Right lobe of liver (tissue), 6 donors: ENCODE results near the gene TJP2. TPM values are rescaled to one million over a fixed set of nuclear protein-coding genes. Genes with fewer than 3 reads are reported as not detected.

Experiments
- ATAC-seq, 4 donors: fragments of 200-7000 bp; cut with Tn5 transposase; one replicate each; pipeline ENCODE4 v1.9.1; 2020; ENCODE audit warnings: mild to moderate bottlenecking in 4 of 4, moderate library complexity in 4 of 4
- DNase-seq, 3 donors: peaks; one replicate each; pipeline ENCODE4 v3.0.0-alpha.2; 2020
- H3K27ac ChIP-seq, 3 donors: fragments of 200-600 bp; one replicate each; pipeline ENCODE4 v1.8.0; 2022
- H3K27me3 ChIP-seq, 2 donors: fragments of 200-600 bp; one replicate each; pipeline ENCODE4 v1.8.0; 2022
- H3K36me3 ChIP-seq, 4 donors: fragments of 200-600 bp; sonication (generic) in 1 of 4; one replicate each; pipeline versions ENCODE4 v1.5.1 to v1.8.0; 2017 to 2022; ENCODE audit warnings: control low read depth in 1 of 4
- H3K4me1 ChIP-seq, 4 donors: fragments of 200-600 bp; sonication (generic) in 1 of 4; one replicate each; pipeline versions ENCODE4 v1.5.1 to v1.8.0; 2017 to 2022; ENCODE audit warnings: control low read depth in 1 of 4
- H3K4me3 ChIP-seq, 3 donors: fragments of 200-600 bp; one replicate each; pipeline ENCODE4 v1.8.0; 2022
- H3K9me3 ChIP-seq, 4 donors: fragments of 200-600 bp; sonication (generic) in 1 of 4; one replicate each; pipeline versions ENCODE4 v1.5.1 to v1.8.0; 2017 to 2022; ENCODE audit warnings: control low read depth in 1 of 4
- POLR2A ChIP-seq: fragments of 450-650 bp; IDR thresholded peaks from one replicate; pipeline ENCODE4 v1.6.1; 2017; ENCODE audit warnings: antibody characterized with exemption, mild to moderate bottlenecking
- WGBS: methylation state at CpG from one replicate; pipeline ENCODE4 v1.1.6; 2018; ENCODE audit warnings: low coverage, low lambda C conversion rate; ENCODE audit not compliant: insufficient coverage; ENCODE audit errors: missing lambda C conversion rate; 5-methylcytosine and 5-hydroxymethylcytosine counted together
- intact Hi-C, 2 donors: fragments of 100-400 bp; cut with DNase I; formaldehyde crosslinking; loops; one replicate each; pipeline versions ENCODE4 v1.11.2 to v1.14.1; 2022
- total RNA-seq, 6 experiments: library from RNA; depleted of rRNA in 2 of 6; stranded (reverse); fragments of >200 nt in 2 of 6; fragmentation: NEBNext Ultra II Directional in 3 of 6; extraction: Animal tissue kit (Norgen Biotek cat#: 25700) in 3 of 6; gene quantifications; one replicate each; pipeline versions ENCODE4 v1.1.0 to v1.2.4, GENCODE V29; 2016 to 2023
- TF ChIP-seq, protein P1 (sequence below), 4 donors: fragments of 200-600 bp in 3 of 4; fragments of 450-650 bp in 1 of 4; IDR thresholded peaks; one replicate each; pipeline versions ENCODE4 v1.5.1 to v1.8.0; 2016 to 2022; ENCODE audit warnings: antibody characterized with exemption in 4 of 4, mild to moderate bottlenecking in 2 of 4
- donor health status: DM: no; HTN: yes; CAD: no.
- donor health status: DM: no; HTN: no; CAD: no.
- donor health status: DM: no; HTN: no; CAD: no.
- donor health status: DM: no; HTN: yes; CAD: no.
- donor health status: DM: no; HTN: yes; CAD: no.

TJP2 gene
- total RNA-seq, 6 experiments from 2014 or later = 62.0 to 129 (median 81.7) TPM

DNA sequence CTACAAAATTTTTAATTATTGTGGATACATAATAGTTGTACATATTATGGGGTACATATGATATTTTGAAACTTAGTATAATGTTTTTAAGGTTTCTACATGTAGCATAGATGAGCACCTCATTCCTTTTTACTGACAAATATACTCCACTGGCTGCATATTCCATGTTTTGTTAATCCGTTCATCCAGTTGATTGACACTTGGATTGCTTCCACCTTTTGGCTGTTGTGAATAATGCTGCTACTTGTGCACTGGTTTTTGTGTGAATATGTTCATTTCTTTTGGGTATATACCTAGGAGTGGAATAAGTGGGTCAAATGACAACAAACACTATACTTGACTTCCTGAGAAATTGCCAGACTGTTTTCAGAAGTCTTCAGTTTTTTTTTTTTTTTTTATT, 148.2 kb downstream of the TJP2 start:
- H3K4me1 ChIP-seq = peaks cover 0 to 7% (median 0%) of the 10 kb centered on the region in 4 donors
- ATAC-seq (no peak), DNase-seq (no peak)
- no peaks in the 10 kb centered on the region for H3K36me3 ChIP-seq
- WGBS = 69% methylated on average over 1 of the region's 1 CpG
- intact Hi-C loops = no loop called here
- H3K9me3 ChIP-seq = no peaks in the 10 kb centered on the region
- peaks cover 0 to 9% of the 10 kb centered on the region in 2 donors for H3K27me3 ChIP-seq
- TF ChIP-seq, protein P1, sequence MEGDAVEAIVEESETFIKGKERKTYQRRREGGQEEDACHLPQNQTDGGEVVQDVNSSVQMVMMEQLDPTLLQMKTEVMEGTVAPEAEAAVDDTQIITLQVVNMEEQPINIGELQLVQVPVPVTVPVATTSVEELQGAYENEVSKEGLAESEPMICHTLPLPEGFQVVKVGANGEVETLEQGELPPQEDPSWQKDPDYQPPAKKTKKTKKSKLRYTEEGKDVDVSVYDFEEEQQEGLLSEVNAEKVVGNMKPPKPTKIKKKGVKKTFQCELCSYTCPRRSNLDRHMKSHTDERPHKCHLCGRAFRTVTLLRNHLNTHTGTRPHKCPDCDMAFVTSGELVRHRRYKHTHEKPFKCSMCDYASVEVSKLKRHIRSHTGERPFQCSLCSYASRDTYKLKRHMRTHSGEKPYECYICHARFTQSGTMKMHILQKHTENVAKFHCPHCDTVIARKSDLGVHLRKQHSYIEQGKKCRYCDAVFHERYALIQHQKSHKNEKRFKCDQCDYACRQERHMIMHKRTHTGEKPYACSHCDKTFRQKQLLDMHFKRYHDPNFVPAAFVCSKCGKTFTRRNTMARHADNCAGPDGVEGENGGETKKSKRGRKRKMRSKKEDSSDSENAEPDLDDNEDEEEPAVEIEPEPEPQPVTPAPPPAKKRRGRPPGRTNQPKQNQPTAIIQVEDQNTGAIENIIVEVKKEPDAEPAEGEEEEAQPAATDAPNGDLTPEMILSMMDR (IDR thresholded peaks at IDR 0.05) = no peak
- TF ChIP-seq POLR2A = no peak
- H3K27ac ChIP-seq = no peak overlapping the region
- no peak overlapping the region for H3K4me3 ChIP-seq

DNA sequence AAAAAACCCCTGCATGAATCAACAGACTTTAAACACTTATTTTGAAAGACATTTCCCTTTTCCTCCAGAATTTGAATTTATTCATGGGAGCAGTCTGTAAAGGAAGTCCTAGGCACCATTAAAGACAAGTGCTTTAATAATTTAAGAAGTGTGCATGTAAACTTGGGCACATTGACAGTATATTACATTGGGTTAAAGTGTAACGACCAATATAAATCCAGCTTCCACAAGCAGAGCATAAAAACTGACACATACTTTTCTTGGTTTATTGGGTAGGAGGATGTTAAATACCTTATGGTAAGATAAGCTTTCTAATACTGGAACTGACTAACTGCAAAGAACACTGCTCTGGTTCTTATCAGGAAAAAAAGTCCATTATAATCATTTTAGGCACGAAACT, 149.8 kb downstream of the TJP2 start:
- Histone ChIP-seq H3K36me3 (no peaks in the 10 kb centered on the region), H3K9me3 (no peaks in the 10 kb centered on the region), H3K4me3 (no peak overlapping the region), H3K27me3 (peaks cover 0 to 9% of the 10 kb centered on the region in 2 donors), H3K4me1 (peaks cover 0 to 7% (median 0%) of the 10 kb centered on the region in 4 donors), H3K27ac (no peak overlapping the region)
- DNase-seq (no peak), ATAC-seq (no peak)
- intact Hi-C loops = no loop called here
- WGBS = 58% methylated on average over 2 of the region's 2 CpGs
- no peak for TF ChIP-seq POLR2A
- TF ChIP-seq, protein P1 (IDR thresholded peaks at IDR 0.05) = no peak

Other genes starting within 250 kb of the TJP2 start
- not detected for gene PRKACG, start 160.2 kb upstream of the TJP2 start, total RNA-seq
- gene FXN, start 138.5 kb upstream of the TJP2 start, total RNA-seq = 10 to 100 TPM; 12.5 to 30.4 (median 24.7) TPM
- under 1 TPM; 0.12 to 0.42 (median 0.30) TPM for gene ENTREP1, start 150.9 kb downstream of the TJP2 start, total RNA-seq